ENCODE data around the gene CLCNKA.
"Not testable (repeated sequence)": the region's sequence is repeated elsewhere in the genome, so short reads cannot be mapped to it uniquely, and the experiment has no call there.

The CLCNKA gene

GRCh38 chr1:16061989-16062686, 40.3 kb downstream of the CLCNKA start:
- peak in 6 of 56 donors; percentile 16 to 64 (median 30) for DNase-seq

GRCh38 chr1:16062687-16063075, 40.8 kb downstream of the CLCNKA start:
- not testable (repeated sequence) for DNase-seq

GRCh38 chr1:16063226-16063829, 41.5 kb downstream of the CLCNKA start:
- no peak for DNase-seq

- DNase-seq: no peak
Measured at GRCh38 chr1:16063921-16064320, 42.1 kb downstream of the CLCNKA start.

- DNase-seq: peak in 11 of 56 donors; percentile 10 to 47 (median 25)
Measured at GRCh38 chr1:16064536-16065268, 42.9 kb downstream of the CLCNKA start.

GRCh38 chr1:16065269-16065576, 43.4 kb downstream of the CLCNKA start:
- no peak for DNase-seq

- no peak for DNase-seq
Measured at GRCh38 chr1:16066245-16066644, 44.4 kb downstream of the CLCNKA start.

GRCh38 chr1:16067127-16067768, 45.4 kb downstream of the CLCNKA start:
- DNase-seq: peak in 12 of 56 donors; percentile 8 to 62 (median 20)

- no peak for DNase-seq
Measured at GRCh38 chr1:16067933-16068332, 46.1 kb downstream of the CLCNKA start.

GRCh38 chr1:16068356-16069270, 46.8 kb downstream of the CLCNKA start:
- peak in 32 of 56 donors; percentile 8 to 67 (median 38) for DNase-seq

GRCh38 chr1:16070640-16071355, 49.0 kb downstream of the CLCNKA start:
- DNase-seq: no peak

- no peak for DNase-seq
Measured at GRCh38 chr1:16071614-16072013, 49.8 kb downstream of the CLCNKA start.

- DNase-seq: no peak
Measured at GRCh38 chr1:16072095-16072494, 50.3 kb downstream of the CLCNKA start.

- DNase-seq: peak in 2 of 56 donors; percentile 16 to 33
Measured at GRCh38 chr1:16072616-16073484, 51.0 kb downstream of the CLCNKA start.

- peak in 8 of 56 donors; percentile 8 to 50 (median 18) for DNase-seq
Measured at GRCh38 chr1:16073490-16074119, 51.8 kb downstream of the CLCNKA start, which contains the start of gene FAM131C. Gene FAM131C (minus strand): TSS chr1:16073651. CDS start chr1:16073442, 209 bp downstream.

GRCh38 chr1:16074217-16074616, 52.4 kb downstream of the CLCNKA start:
- no peak for DNase-seq

GRCh38 chr1:16075337-16076030, 53.6 kb downstream of the CLCNKA start:
- peak in 23 of 56 donors; percentile 2 to 70 (median 27) for DNase-seq
